GM19324 (cell line): Measurements from ENCODE around the gene TUT4.
"Not testable (repeated sequence)": the region's sequence is repeated elsewhere in the genome, so short reads cannot be mapped to it uniquely, and the experiment has no call there.

ENCODE experiments used
- ATAC-seq: cut with Tn5 transposase; IDR thresholded peaks from one replicate; pipeline ENCODE4 v1.9.1; 2021; ENCODE audit warnings: mild to moderate bottlenecking, moderate library complexity; ENCODE audit not compliant: unreplicated experiment, low FRiP score

TUT4 gene

DNA sequence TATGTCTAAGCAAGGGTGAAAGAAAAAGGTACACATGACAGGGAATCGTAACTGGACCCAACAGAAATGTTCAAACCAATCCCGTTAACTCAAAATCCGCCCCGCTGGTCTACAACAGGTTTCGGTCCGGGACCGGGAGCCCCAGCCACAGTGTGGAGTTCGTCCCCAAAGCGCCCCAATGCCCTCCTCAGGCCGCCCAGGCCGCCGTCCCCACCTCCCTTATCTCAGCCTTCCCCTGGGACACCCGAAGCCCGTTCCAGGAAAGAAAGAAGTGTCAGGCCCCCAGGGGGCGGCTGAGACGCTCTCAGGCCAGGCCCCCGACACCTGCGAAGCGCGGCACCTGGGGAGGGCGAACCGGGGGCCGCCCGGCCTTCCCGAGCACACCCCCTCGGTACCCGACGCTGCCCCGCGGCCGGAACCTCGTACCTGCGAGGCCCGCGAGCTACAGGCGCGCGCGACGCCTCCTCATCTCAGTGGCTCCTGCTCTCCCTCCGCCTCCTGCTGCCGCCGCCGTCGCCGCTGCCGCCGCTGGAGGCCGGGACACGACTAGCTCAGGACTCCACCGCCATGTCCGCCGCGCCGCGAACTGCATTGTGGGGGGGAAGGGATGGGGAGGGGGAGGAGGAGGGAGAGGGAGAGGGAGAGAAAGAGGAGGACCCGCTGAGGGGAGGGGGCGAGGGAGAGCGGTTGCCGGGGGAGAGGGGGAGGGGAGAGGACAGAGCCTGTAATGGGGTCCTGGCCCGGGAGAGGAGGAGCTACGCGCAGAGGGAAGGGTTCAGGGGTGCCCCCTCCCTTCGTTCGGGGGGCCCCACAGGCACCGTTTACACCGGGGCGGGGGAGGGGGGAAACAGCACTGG, at the start of gene TUT4:
Gene TUT4, minus strand, starts transcription at position 588 of the 857 bp plus-strand sequence. CDS start 26,812 bp downstream, outside the sequence.
- ATAC-seq = peak; percentile 71

GRCh38 chr1:52601991-52602855, 49.3 kb upstream of the TUT4 start, which contains the start of gene GPX7:
TSS of gene GPX7 (plus strand) at chr1:52602371. CDS start at chr1:52602410, 39 bp downstream.
- no peak for ATAC-seq

DNA sequence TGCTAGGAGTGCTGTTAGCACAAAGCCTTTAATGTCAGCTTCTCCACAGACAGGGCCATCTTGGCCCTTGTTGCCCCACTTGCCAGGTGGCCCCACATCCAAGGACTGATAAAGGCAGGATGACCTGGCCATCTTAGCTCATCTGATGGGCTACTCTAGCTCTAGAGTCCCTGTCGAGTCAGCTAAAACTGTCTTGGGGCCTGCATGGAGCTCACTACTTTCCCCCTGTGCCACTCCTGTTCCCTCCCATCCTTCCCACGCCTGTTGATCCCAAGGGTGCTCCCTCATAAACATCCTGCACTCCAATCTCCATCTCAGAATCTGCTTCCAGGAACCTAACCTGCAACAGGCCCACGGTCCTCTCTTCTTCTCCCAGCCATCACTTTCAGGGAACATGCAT, 48.6 kb upstream of the TUT4 start:
- no peak for ATAC-seq

DNA sequence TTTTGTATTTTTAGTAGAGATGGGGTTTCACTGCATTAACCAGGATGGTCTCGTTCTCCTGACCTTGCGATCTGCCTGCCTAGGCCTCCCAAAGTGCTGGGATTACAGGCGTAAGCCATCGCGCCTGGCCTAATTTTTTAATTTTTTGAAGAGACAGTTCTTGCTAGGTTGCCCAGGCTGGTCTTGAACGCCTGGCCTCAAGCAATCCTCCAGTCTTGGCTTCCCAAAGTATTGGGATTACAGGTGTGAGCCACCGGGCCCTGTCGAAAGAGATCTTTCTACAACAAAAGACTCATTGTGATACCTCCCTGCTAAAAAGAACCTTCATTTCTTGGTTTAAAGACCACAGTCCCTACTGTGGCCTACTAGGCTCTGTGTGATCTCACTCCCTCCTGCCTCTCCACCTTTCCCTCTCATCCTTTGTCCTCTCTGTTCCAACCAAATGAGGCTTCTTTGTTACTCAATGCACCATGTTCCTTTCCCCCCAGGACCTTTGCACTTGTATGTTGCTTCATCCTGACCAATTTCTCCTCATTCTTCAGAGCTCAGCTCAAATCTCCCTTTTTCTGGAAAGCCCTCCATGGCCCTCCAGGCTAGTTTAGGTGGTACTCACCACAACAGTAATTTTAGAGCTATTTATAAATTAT, 47.8 kb upstream of the TUT4 start:
- no peak for ATAC-seq

- no peak for ATAC-seq
Observed at GRCh38 chr1:52599236-52599635, 46.3 kb upstream of the TUT4 start.

GRCh38 chr1:52598729-52599128, 45.8 kb upstream of the TUT4 start:
- no peak for ATAC-seq

GRCh38 chr1:52597912-52598311, 45.0 kb upstream of the TUT4 start:
- no peak for ATAC-seq

DNA sequence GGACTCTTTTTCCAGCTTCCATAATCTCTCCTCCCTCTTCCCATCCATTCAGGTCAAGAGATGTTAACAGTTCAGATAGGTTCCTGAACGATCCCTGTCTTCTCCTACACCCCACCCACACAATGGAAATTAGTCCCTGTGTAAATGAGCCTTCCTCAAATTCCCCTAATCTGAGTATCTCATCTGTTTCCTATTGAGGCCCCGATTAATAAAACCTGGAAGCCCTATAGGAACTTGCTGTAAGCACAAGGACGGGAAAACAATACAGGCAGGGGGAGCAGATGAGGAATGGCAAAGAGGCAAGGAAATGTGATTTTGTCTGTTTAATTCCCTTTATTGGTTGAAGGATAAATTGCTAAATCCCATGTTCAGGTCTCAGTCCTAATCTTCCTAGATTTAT, 42.2 kb upstream of the TUT4 start:
- ATAC-seq = no peak

GRCh38 chr1:52593495-52593894, 40.6 kb upstream of the TUT4 start:
- no peak for ATAC-seq

GRCh38 chr1:52592637-52593323, 39.9 kb upstream of the TUT4 start:
- no peak for ATAC-seq

DNA sequence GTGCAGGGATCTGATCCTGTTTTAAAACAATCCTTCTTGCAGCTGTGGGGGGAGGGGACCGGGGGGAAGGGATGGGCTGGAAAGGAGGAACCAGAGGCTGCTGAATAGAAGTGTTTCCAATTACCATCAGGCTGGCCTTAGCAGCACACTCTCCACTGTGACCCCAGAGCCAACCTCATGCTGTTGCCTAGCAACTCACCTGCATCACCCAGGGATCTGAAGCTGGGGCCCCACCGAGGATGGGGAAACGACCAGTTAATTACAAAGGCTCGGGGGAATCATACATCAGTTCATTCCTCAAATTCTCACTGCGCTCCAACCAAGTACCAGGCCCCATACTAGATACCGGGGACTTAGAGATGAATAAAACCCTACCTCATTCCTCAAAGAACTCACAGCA, 37.4 kb upstream of the TUT4 start:
- ATAC-seq = no peak

- ATAC-seq = no peak
Observed at GRCh38 chr1:52588535-52588934, 35.6 kb upstream of the TUT4 start.

DNA sequence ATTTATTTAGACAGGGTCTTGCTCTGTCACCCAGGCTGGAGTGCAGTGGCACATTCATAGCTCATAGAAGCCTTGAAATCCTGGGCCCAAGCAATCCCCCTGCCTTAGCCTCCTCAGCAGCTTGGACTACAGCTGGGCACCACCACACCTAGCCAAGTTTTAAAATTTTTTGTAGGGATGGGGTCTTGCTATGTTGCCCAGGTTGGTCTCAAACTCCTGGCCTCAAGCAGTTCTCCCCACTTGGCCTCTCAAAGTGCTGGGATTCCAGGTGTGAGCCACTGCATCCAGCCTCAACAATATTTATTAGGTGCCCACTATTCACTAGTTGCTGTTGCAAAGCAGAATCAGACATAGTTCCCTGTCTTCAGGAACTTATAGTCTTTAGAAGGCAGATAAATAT, 35.1 kb upstream of the TUT4 start:
- no peak for ATAC-seq

GRCh38 chr1:52585474-52585873, 32.6 kb upstream of the TUT4 start:
- ATAC-seq = no peak

GRCh38 chr1:52582116-52582696, 29.3 kb upstream of the TUT4 start:
- no peak for ATAC-seq

GRCh38 chr1:52580283-52580682, 27.4 kb upstream of the TUT4 start:
- ATAC-seq = no peak

DNA sequence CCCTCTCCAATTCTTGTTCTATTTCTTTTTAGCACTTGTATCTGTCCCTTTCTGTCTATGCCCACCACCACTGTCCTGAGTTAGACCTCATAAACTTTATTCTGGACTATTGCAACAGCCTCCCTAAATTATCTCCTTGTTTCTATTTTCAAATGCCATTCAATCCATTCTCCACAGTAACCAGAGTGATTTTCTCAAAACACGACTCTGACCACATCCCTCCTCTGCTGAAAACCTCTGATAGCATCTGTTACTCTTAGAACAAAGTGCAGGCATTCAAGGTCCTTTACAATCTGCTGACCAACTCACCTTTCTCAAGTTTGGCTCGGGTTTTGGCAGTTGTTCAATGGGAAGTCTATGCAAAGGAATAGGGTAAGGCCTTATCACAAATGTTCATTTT, 26.5 kb upstream of the TUT4 start:
- no peak for ATAC-seq

GRCh38 chr1:52578066-52578465, 25.2 kb upstream of the TUT4 start:
- ATAC-seq = not testable (repeated sequence)

DNA sequence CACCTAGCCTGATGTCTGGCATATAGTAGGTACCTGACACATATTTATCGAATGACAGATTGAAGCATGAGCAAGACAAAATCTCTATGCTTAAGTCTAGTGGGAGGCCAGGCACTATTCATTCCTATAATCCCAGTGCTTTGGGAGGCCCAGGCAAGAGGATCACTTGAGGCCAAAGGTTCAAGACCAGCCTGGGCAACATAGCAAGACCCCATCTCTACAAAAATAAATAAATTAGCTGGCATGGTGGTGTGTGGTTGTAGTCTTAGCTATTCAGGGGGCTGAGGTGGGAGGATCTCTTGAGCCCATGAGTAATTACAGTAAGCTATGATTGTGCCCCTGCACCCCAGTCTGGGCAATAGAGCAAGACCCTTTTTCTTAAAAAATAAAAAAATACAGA, 23.2 kb upstream of the TUT4 start:
- ATAC-seq = no peak

- ATAC-seq = no peak
Observed at GRCh38 chr1:52574594-52574993, 21.7 kb upstream of the TUT4 start.
